Heart left ventricle (tissue), 13 donors: ENCODE data around the gene AFAP1L1.

Source experiments
- POLR2A ChIP-seq, 2 donors: fragments of 450-650 bp; IDR thresholded peaks; one replicate each; pipeline ENCODE4 v1.6.1; 2017; ENCODE audit warnings: antibody characterized with exemption in 2 of 2, mild to moderate bottlenecking in 2 of 2, moderate library complexity in 2 of 2
- TF ChIP-seq, protein P1 (sequence below), 12 donors: fragments of 200-600 bp; sonication (generic) in 4 of 12; IDR thresholded peaks; one replicate each; pipeline versions ENCODE4 v1.5.0 to v1.8.0; 2018 to 2022; ENCODE audit warnings: antibody characterized with exemption in 12 of 12, mild to moderate bottlenecking in 5 of 12
- donor health status: ischemic (EF 13 %, LVEDD 7.1; RV severe dilation, severe dysfunction).
- donor health status: DM: no; HTN: yes; CAD: no.
- donor health status: DM: no; HTN: no; CAD: no.
- donor health status: ischemic (EF 25% LVEDD 6.9; RV normal size, moderate dysfunction).
- donor health status: ischemic (EF 25% LVEDD 5.7; RV mildly dilated, moderate dysfunction).
- donor health status: ischemic (EF 35%, LVEDD 5.7; RV mildly dilated, moderate dysfunction).
- donor health status: nonischemic (EF 11% LVEDD 7.7; RV severe dilation, severe dysfunction).
- donor health status: DM: yes; HTN: yes; CAD: no.
- donor health status: PGD.
- donor health status: ischemic (EF 29% LVEDD 5.4; RV normal size, mild dysfunction).
- donor health status: nonischemic (EF 23%, LVEDD 6.1; RV moderate dilation, normal function).

- no peak for TF ChIP-seq POLR2A (IDR thresholded peaks at IDR 0.05)
- TF ChIP-seq, protein P1, sequence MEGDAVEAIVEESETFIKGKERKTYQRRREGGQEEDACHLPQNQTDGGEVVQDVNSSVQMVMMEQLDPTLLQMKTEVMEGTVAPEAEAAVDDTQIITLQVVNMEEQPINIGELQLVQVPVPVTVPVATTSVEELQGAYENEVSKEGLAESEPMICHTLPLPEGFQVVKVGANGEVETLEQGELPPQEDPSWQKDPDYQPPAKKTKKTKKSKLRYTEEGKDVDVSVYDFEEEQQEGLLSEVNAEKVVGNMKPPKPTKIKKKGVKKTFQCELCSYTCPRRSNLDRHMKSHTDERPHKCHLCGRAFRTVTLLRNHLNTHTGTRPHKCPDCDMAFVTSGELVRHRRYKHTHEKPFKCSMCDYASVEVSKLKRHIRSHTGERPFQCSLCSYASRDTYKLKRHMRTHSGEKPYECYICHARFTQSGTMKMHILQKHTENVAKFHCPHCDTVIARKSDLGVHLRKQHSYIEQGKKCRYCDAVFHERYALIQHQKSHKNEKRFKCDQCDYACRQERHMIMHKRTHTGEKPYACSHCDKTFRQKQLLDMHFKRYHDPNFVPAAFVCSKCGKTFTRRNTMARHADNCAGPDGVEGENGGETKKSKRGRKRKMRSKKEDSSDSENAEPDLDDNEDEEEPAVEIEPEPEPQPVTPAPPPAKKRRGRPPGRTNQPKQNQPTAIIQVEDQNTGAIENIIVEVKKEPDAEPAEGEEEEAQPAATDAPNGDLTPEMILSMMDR (IDR thresholded peaks at IDR 0.05): no peak
These were observed 70.2 kb downstream of the AFAP1L1 start for GRCh38 chr5:149341876-149342275.
